Erythroblast (primary cell): ENCODE results near the gene TMEM130.
A peak's percentile ranks its signal among the peaks of the same experiment; 100 is the strongest.

ENCODE experiments used
- DNase-seq, 2 experiments: peaks; one replicate each; lab custom pipeline; 2025; lab: John Stamatoyannopoulos, UW
- GATA1 ChIP-seq: IDR thresholded peaks from 2 replicates; pipeline ENCODE4 v1.6.1; 2011; ENCODE audit warnings: low read depth, mild to moderate bottlenecking, control low read depth, low read length, moderate library complexity
- POLR2A ChIP-seq: IDR thresholded peaks from 2 replicates; pipeline ENCODE4 v1.6.1; 2011; ENCODE audit warnings: mild to moderate bottlenecking, low read length

The TMEM130 gene

DNA sequence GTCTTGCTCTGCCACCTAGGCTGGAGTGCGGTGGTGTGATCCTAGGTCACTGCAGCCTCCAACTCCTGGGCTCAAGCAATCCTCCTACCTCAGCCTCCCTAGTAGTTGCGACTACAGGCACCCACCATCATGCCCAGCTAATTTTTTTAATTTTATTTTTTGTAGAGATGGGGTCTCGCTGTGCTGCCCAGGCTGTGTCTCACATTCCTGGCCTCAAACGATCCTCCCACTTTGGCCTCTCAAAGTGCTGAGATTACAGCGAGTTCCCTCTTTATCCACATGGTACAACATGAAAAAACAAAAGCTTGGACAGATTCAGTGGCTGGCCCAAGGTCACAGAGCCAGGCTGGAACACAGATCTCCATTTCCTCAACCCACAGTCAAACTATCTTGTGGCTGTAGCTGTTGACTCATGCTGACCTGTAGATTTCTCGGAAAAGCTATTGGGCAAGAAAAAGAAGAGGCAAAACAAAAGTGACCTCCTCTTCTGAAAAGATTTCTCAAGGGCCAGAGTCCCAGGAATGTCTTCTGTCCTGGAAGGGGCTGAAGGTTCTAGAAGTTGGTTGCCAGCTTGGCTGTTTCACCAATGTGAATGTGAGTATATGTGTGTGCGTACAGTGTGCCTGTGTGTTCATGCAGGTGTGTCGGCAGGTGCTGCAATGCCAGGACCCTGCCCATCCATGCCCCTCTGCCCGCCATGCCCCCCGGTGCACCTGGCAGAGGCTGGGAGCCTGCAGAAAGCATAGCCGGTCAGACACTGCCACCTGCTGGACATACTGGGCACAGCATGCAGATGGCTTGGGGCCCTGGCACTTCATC lies 28.4 kb downstream of the TMEM130 start:
- DNase-seq, result peak; percentile 36 to 72
- TF ChIP-seq GATA1, result no peak
- TF ChIP-seq POLR2A, result no peak

DNA sequence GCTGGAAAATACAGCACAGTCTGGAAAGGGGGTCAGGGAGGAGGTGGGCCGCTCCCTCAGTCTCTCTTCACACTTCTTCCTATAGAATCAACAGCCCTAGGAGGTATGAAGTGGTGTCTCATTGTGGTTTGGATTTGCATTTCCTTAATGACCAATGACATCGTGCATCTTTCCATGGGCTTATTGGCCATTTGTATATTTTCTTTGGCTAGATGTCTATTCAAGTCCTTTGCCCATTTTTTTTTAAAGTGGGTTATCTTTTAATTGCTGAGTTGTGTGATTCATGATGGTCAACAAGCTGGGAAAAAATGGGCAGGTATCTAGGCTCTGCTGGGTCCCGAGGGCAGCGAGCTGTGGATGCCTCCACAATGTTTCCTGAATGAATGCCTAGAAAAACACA lies 29.1 kb downstream of the TMEM130 start:
- DNase-seq, result no peak
- no peak for TF ChIP-seq POLR2A
- no peak for TF ChIP-seq GATA1

DNA sequence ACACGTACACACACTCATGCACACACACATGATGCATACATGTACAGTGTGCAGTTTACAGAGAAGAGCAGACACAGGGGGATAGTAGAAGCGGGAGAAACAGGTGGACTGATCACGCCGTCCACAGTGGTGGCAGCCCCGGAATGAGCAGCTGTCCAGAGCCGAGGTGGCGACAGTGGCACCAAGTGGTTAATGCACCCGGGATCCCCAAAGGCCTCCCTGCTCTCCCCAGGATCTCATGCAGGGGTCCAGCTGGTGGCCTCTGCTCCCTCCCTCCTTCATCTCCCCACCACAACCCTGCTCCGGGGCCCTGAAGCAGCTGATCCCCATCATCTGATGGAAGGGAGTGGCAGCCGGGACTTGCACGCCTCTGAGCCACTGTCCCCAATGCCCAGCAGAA lies 29.7 kb downstream of the TMEM130 start:
- TF ChIP-seq GATA1 (no peak), POLR2A (no peak)
- DNase-seq, result no peak

DNA sequence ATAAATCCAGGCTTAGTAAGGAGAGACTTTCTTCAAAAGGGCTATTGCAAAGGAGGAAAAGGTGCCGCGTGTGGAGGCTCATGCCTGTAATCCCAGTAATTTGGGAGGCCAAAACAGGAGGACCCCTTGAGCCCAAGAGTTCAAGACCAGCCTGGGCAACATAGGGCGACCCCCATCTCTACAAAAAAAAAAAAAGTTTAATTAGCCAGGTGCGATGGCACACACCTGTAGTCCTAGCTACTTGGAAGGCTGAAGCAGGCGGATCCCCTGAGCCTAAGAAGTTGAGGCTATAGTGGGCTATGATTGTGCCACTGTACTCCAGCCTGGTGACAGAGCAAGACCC lies 32.2 kb downstream of the TMEM130 start:
- TF ChIP-seq GATA1 (no peak), POLR2A (no peak)
- no peak for DNase-seq

DNA sequence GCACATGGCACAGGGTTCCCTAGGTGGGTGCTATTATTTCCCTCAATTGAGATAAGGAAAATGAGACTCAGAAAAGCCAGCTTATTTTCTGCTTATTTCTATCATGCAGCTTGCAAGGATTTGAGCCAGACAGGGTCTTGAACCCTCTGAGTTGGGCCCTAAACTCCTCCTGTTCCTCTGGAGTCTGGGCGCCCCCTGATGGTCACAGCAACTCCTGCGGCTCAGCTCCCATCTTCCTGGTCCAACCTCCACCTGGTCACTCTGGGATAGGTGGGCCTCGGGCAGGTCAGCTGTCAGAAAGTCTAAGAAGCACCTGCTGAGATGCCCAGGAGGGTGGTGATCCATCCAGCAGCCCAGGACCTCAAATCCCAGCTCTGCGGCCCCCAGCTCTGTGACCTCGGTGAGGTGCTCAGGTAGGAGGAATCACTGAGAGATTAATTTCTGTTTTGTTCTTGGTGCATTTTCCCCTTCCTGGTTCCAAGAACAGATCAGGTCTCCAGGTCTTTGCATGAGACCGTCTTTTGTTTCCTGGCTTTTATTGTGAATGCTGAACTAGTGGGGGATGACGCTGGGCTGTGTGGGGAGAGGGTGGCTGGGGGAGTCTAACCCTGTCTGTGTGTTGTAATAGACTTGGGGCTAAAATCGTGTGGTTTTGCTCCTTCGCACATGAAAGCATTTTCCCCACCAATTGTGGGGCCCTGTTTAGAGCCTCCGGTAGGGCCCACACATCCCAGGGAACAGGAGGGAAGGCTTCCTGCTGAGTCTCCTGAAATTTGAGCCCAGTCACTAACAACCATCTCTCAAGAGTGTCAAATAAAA lies 32.8 kb downstream of the TMEM130 start:
- TF ChIP-seq POLR2A (no peak), GATA1 (no peak)
- peak; percentile 15 to 34 for DNase-seq

DNA sequence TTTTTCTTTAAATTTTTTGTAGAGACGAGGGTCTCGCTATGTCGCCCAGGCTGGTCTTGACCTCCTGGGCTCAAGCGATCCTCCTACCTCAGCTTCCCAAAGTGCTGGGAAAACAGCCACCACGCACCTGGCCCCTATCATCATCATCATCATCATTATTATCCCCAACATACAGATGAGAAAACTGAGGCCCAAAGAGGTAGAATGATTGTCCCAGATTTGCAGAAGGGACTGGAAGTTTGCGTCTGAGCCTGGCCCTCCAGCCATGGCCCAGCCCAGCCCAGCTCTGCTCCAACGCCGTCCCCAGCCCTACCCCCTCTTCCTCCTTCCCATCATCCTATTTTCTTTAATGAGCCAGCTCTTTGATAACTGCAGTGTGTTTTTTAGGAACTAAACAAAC lies 34.9 kb downstream of the TMEM130 start:
- TF ChIP-seq POLR2A, result no peak
- DNase-seq, result no peak

DNA sequence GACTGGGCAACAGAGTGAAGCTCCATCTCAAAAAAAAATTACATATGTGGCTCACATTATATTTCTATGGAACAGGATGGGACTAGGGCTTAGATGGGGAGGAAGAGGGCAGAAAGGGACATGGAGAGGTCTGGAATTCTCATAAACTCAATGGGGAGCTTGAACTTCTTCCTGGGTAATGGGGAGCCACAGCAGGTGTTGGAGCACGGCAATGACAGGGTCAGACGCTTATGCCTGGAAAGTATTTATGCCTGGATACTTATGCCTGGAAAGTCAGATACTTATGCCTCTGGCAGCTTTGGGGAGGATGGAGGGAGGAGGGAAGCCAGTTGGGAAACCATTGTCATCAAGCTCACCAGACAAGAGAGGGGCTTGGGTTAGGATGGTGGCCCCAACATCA lies 36.8 kb downstream of the TMEM130 start:
- TF ChIP-seq GATA1 (no peak), POLR2A (no peak)
- DNase-seq, result no peak

DNA sequence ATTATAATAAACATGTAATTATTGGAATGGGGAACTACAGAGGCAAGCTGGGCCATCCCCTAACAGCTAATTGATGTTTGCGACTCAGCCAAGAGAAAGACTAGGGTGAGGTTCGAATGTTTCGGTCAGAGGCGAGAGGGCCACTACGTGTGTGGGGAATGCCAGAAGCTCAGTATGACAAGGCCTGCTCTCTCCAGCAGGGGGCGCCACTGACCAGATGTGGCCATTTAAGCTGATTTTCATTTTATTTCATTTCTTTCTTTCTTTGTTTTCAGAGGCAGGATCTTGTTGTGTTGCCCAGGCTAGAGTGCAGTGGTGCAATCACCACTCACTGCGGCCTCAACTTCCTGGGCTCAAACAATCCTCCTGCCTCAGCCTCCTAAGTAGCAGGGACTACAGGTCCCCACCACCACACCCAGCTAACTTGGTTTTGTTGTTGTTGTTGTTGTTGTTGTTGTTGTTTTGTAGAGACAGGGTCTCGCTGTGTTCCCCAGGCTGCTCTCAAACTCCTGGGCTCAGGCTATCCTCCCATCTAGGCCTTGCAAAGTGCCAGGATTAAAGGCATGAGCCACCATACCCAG lies 38.1 kb downstream of the TMEM130 start:
- TF ChIP-seq GATA1, result no peak
- TF ChIP-seq POLR2A, result no peak
- DNase-seq, result peak; percentile 44 to 69

DNA sequence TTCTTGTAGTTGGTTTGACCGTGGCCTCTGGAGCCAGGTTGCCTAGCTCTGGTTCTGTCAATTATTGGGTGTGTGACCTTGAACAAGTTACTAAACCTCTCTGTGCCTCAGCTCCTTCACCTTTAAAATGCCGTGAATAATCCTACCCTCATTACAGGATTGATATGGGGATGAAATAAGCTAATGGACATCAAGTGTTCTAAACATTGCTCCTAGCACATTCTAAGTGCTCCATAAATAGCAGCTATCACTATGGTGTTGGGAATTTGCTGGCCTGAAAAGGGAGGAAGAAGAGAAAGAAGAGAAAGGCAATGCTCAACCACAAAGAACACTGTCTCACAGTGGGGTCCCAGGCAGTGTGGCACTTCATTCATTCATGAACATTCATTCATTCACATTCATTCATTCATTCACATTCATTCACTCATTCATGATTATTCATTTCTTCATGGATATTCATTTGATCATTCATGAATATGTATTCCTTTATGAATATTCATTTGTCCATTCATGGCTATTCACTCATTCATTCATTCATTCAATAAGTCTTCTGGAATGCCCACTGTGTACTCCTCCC lies 38.8 kb downstream of the TMEM130 start:
- no peak for DNase-seq
- TF ChIP-seq POLR2A (no peak), GATA1 (no peak)

DNA sequence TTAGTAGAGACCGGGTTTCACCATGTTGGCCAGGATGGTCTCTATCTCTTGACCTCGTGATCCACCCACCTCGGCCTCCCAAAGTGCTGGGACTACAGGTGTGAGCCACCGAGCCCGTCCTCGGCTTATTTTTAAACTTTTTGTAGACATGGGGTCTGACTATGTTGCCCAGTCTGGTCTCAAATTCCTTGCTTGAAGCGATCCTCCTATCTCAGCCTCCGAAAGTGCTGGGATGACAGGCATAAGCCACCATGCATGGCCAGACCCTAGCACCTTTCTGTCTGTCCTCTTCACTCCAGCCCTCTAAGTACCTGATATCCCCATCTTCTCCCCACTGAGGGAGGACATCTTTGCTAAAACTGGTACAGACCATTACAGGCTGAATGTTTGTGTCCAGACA lies 41.4 kb downstream of the TMEM130 start:
- DNase-seq, result no peak
- TF ChIP-seq GATA1 (no peak), POLR2A (no peak)

DNA sequence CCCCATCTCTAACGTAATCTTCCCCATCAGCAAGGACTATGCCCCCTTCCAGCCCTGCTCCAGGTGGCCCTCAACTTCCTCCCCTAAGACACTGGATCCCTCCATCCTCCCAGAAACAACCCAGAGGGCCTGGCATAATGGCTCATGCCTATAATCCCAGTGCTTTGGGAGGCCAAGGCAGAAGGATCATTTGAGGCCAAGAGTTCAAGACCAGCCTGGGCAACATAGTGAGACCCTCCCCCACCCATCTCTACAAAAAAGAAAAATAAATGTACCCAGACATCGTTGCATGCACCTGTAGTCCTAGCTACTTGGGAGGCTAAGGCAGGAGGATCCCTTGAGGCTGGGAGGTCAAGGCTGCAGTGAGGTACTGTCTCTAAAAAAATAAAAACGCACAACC lies 42.6 kb downstream of the TMEM130 start:
- no peak for TF ChIP-seq GATA1
- TF ChIP-seq POLR2A, result no peak
- DNase-seq, result no peak

DNA sequence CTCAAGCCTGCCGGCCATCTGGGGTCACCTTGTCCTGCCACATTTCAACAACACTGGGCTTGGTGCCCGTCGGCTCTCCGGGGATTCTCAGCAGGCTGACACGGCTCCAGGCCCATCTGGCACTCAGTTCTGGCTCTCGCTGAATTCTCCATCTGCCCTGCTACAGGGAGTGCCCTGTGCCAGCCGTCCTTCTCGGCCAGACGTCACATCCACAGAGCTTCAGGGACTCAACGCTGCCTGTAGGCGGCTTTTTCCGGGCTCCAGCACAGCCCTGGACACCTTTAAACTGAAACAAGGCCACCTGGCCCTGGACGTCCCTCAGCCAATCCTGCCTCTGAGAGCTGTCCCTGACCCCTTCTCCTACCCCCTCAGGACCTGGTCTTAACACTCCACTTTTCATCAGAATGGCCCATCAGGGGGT lies 43.0 kb downstream of the TMEM130 start:
- TF ChIP-seq POLR2A (no peak), GATA1 (no peak)
- DNase-seq, result no peak

DNA sequence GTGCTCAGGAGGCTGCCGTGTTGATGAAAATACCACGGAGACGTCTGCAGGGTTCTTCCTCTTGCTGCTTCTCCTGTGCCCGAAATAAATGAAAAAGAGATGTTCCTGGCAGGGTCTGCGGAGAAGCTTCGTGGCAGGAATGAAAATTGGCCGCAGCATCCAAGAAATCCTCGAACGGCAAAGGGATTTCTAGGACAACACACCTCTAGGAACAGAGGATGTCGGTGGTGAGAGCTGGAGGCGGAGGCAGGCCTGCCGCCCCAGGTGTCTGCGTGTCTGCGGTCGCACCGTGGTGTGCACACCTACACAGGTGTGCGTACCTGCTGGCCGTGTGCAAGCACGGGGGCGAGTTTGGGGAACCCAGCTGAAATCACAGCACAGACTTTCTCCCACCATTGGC lies 43.4 kb downstream of the TMEM130 start:
- TF ChIP-seq POLR2A, result no peak
- TF ChIP-seq GATA1, result no peak
- DNase-seq, result no peak

DNA sequence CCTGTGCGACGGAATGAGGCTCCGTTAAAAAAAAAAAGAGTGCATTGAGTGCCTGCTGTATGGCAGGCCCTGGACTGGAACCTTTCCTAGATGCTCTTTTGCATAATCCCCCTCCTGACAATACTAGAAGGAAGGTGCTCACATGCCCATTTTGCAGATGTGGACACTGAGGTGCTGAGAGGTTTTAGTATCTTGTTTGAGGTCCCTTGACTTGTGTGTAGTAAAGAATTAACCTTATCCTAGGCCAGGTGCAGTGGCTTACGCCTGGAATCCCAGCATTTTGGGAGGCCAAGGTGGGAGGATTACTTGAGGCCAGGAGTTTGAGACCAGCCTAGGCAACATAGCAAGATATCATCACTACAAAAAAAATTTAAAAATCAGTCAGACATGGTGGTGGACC lies 46.6 kb downstream of the TMEM130 start:
- DNase-seq, result no peak
- TF ChIP-seq GATA1 (no peak), POLR2A (no peak)
